Activated B cell treated with CpG ODN at 0.5 μM for 24 hours (primary cell): ENCODE measurements around the gene CCL3. TPM values are rescaled to one million over a fixed set of nuclear protein-coding genes. Genes with fewer than 3 reads are reported as not detected.

ENCODE experiments used
- ATAC-seq: fragments of 200-7000 bp; cut with Tn5 transposase; one replicate; pipeline ENCODE4 v1.10.0; 2021; ENCODE audit warnings: low read depth, mild to moderate bottlenecking, moderate library complexity
- CTCF ChIA-PET: fragments of 350-600 bp; sonication (Branson Sonifier 250); formaldehyde crosslinking; loops from one replicate; lab custom pipeline; 2021; ENCODE audit warnings: antibody characterized with exemption; lab: Charles Lee
- POLR2A ChIA-PET: fragments of 350-600 bp; sonication (Branson Sonifier 250); formaldehyde crosslinking; loops from one replicate; lab custom pipeline; 2021; ENCODE audit warnings: antibody characterized with exemption; lab: Charles Lee
- DNase-seq: peaks from one replicate; pipeline ENCODE4 v3.0.0; 2022
- H3K27ac Mint-ChIP-seq: one replicate; pipeline ENCODE4 v1.8.0; 2020; ENCODE audit warnings: mixed read lengths
- H3K27me3 Mint-ChIP-seq: one replicate; pipeline ENCODE4 v1.8.0; 2021; ENCODE audit warnings: mixed read lengths
- H3K36me3 Mint-ChIP-seq: one replicate; pipeline ENCODE4 v1.8.0; 2021; ENCODE audit warnings: low read depth, mixed read lengths
- H3K4me1 Mint-ChIP-seq: one replicate; pipeline ENCODE4 v1.8.0; 2021; ENCODE audit warnings: mixed read lengths
- H3K4me3 Mint-ChIP-seq: one replicate; pipeline ENCODE4 v1.8.0; 2020; ENCODE audit warnings: mild to moderate bottlenecking, mixed read lengths
- H3K9me3 Mint-ChIP-seq: one replicate; pipeline ENCODE4 v1.8.0; 2020; ENCODE audit warnings: mixed read lengths
- CTCF ChIP-seq: fragments of 200-600 bp; IDR thresholded peaks from one replicate; pipeline ENCODE4 v1.8.0; 2022; ENCODE audit warnings: antibody characterized with exemption, mild to moderate bottlenecking
- intact Hi-C: fragments of 100-400 bp; cut with micrococcal nuclease; formaldehyde crosslinking; loops from one replicate; pipeline ENCODE4 v1.15.1; 2024
- total RNA-seq: library from RNA; stranded (reverse); gene quantifications from 2 replicates; pipeline ENCODE4 v1.2.3, GENCODE V29; 2022

Gene CCL3
- total RNA-seq, 1 donor from 2014 or later: 74.5 TPM

- H3K9me3 Mint-ChIP-seq: peaks cover 12% of the 10 kb centered on the region
- H3K4me1 Mint-ChIP-seq: peaks cover 3% of the 10 kb centered on the region
- ATAC-seq (no peak), DNase-seq (no peak)
- no peak for TF ChIP-seq CTCF
- CTCF ChIA-PET: interaction anchor here (2.0 kb wide), 1 partner anchor 17 kb away, joined by 8 read pairs; no protein-coding TSS in a partner anchor
- intact Hi-C loops: no loop called here
- H3K27me3 Mint-ChIP-seq: peaks cover 3% of the 10 kb centered on the region
- no peak overlapping the region for H3K4me3 Mint-ChIP-seq
- peaks cover 6% of the 10 kb centered on the region for H3K36me3 Mint-ChIP-seq
- POLR2A ChIA-PET: no interaction called here
- no peak overlapping the region for H3K27ac Mint-ChIP-seq
These were observed 33.9 kb downstream of the CCL3 start for GRCh38 chr17:36055921-36056520.

GRCh38 chr17:36055171-36055570 lies 34.8 kb downstream of the CCL3 start:
- H3K4me3 Mint-ChIP-seq: no peak overlapping the region
- H3K27ac Mint-ChIP-seq: no peak overlapping the region
- ATAC-seq (no peak), DNase-seq (no peak)
- peaks cover 6% of the 10 kb centered on the region for H3K36me3 Mint-ChIP-seq
- peaks cover 14% of the 10 kb centered on the region for H3K9me3 Mint-ChIP-seq
- POLR2A ChIA-PET: no interaction called here
- H3K4me1 Mint-ChIP-seq: peaks cover 3% of the 10 kb centered on the region
- peaks cover 7% of the 10 kb centered on the region for H3K27me3 Mint-ChIP-seq
- intact Hi-C loops: no loop called here
- CTCF ChIA-PET: no interaction called here
- no peak for TF ChIP-seq CTCF

- peaks cover 24% of the 10 kb centered on the region for H3K9me3 Mint-ChIP-seq
- peaks cover 3% of the 10 kb centered on the region for H3K4me1 Mint-ChIP-seq
- DNase-seq (no peak), ATAC-seq (no peak)
- H3K36me3 Mint-ChIP-seq: peaks cover 9% of the 10 kb centered on the region
- H3K27me3 Mint-ChIP-seq: peaks cover 18% of the 10 kb centered on the region
- H3K27ac Mint-ChIP-seq: no peak overlapping the region
- intact Hi-C loops: no loop called here
- H3K4me3 Mint-ChIP-seq: no peak overlapping the region
- POLR2A ChIA-PET: no interaction called here
- CTCF ChIA-PET: interaction anchor here (1.4 kb wide), 1 partner anchor 99 kb away, joined by 3 read pairs; no protein-coding TSS in a partner anchor
- no peak for TF ChIP-seq CTCF
These were observed 40.3 kb downstream of the CCL3 start for GRCh38 chr17:36049643-36050042.

DNA sequence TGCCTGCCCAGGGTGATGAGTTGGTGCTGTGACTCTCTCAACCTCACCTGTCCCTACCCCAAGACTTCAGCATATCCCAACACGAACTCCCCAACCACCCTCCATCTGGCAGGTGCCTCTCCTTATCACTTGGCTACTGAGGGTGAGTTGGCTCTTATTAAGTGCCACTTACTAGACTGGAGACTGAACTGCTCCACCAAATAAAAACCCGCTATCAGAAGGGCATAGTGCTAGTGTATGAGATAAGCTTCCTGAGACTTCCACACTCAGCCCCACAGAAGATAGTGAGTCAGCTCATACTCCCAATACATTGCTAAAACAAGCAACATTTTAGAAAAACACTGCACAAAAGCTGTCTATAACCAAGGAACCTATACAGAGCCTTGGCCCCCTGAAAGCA lies 41.9 kb downstream of the CCL3 start:
- intact Hi-C loops: no loop called here
- peaks cover 23% of the 10 kb centered on the region for H3K27me3 Mint-ChIP-seq
- TF ChIP-seq CTCF: no peak
- H3K4me3 Mint-ChIP-seq: no peak overlapping the region
- H3K36me3 Mint-ChIP-seq: peaks cover 9% of the 10 kb centered on the region
- no peak overlapping the region for H3K27ac Mint-ChIP-seq
- DNase-seq (no peak), ATAC-seq (no peak)
- ChIA-PET CTCF (interaction anchor here (1.4 kb wide), 1 partner anchor 101 kb away, joined by 3 read pairs; no protein-coding TSS in a partner anchor), POLR2A (no interaction called here)
- peaks cover 24% of the 10 kb centered on the region for H3K9me3 Mint-ChIP-seq
- H3K4me1 Mint-ChIP-seq: no peaks in the 10 kb centered on the region

Other genes with a start within 250 kb of the CCL3 start
- not detected in 2 replicates for gene HEATR9, start 221.3 kb downstream of the CCL3 start, total RNA-seq
- 3.3 and 3.4 TPM in 2 replicates for gene CCL5, start 209.8 kb downstream of the CCL3 start, total RNA-seq
- not detected in 2 replicates for gene RDM1, start 159.4 kb downstream of the CCL3 start, total RNA-seq
- not detected in 2 replicates for gene LYZL6, start 146.4 kb downstream of the CCL3 start, total RNA-seq
- gene CCL16, start 108.6 kb downstream of the CCL3 start, total RNA-seq: not detected in 2 replicates
- not detected in 2 replicates for gene CCL14, start 103.4 kb downstream of the CCL3 start, total RNA-seq
- not detected in 2 replicates for gene CCL15, start 88.6 kb downstream of the CCL3 start, total RNA-seq
- not detected in 2 replicates for gene CCL23, start 72.2 kb downstream of the CCL3 start, total RNA-seq
- not detected in 2 replicates for gene CCL18, start 25.9 kb downstream of the CCL3 start, total RNA-seq
- gene CCL4, start 13.7 kb upstream of the CCL3 start, total RNA-seq: 68.8 and 82.1 TPM in 2 replicates
- 8.3 and 12.8 TPM in 2 replicates for gene TBC1D3B, start 86.5 kb upstream of the CCL3 start, total RNA-seq
- gene CCL3L1, start 106.6 kb upstream of the CCL3 start, total RNA-seq: 7.3 and 9.5 TPM in 2 replicates
- 16.3 and 18.7 TPM in 2 replicates for gene CCL4L2, start 120.9 kb upstream of the CCL3 start, total RNA-seq
- gene TBC1D3I, start 174.4 kb upstream of the CCL3 start, total RNA-seq: 1.5 and 4.4 TPM in 2 replicates
- not detected in 2 replicates for gene TBC1D3G, start 233.7 kb upstream of the CCL3 start, total RNA-seq